MCF 10A (cell line): Measurements from ENCODE around the gene CXCR3. TPM values are rescaled to one million over a fixed set of nuclear protein-coding genes. Genes with fewer than 3 reads are reported as not detected.
"Not testable (repeated sequence)": the region's sequence is repeated elsewhere in the genome, so short reads cannot be mapped to it uniquely, and the experiment has no call there.

ENCODE experiments used
- BruUV-seq: library from RNA; stranded (reverse); fragments of 400-500 nt; replicated peaks from 2 replicates; lab custom pipeline; 2021; lab: Mats Ljungman, UMichigan
- CTCF ChIA-PET: fragments of 300-600 bp; sonication (Branson Sonifier 250); formaldehyde crosslinking; extraction: SDS; loops from one replicate; lab custom pipeline; 2021; ENCODE audit warnings: antibody characterized with exemption, inconsistent platforms; lab: Yijun Ruan, JAX
- POLR2A ChIA-PET: fragments of 300-600, 350-650 bp; sonication (Branson Sonifier 250); formaldehyde crosslinking; extraction: SDS; loops from one replicate; lab custom pipeline; 2020; ENCODE audit warnings: antibody characterized with exemption, inconsistent platforms; lab: Yijun Ruan, JAX
- DNase-seq: peaks from one replicate; pipeline ENCODE4 v3.0.0-alpha.2; 2018; ENCODE audit not compliant: unreplicated experiment
- H3K27ac Mint-ChIP-seq: one replicate; pipeline ENCODE4 v1.8.0; 2022; ENCODE audit warnings: mild to moderate bottlenecking, low read depth, mixed read lengths; ENCODE audit not compliant: unreplicated experiment
- H3K27me3 Mint-ChIP-seq: one replicate; pipeline ENCODE4 v1.8.0; 2022; ENCODE audit warnings: mixed read lengths; ENCODE audit not compliant: insufficient read depth, unreplicated experiment
- H3K36me3 Mint-ChIP-seq: one replicate; pipeline ENCODE4 v1.8.0; 2022; ENCODE audit warnings: mild to moderate bottlenecking, moderate library complexity, mixed read lengths; ENCODE audit not compliant: insufficient read depth, unreplicated experiment
- H3K4me1 Mint-ChIP-seq: one replicate; pipeline ENCODE4 v1.8.0; 2022; ENCODE audit warnings: mixed read lengths; ENCODE audit not compliant: insufficient read depth, unreplicated experiment
- H3K4me3 Mint-ChIP-seq: one replicate; pipeline ENCODE4 v1.8.0; 2022; ENCODE audit warnings: mild to moderate bottlenecking, moderate library complexity, mixed read lengths; ENCODE audit not compliant: unreplicated experiment
- H3K9me3 Mint-ChIP-seq: one replicate; pipeline ENCODE4 v1.8.0; 2022; ENCODE audit warnings: mixed read lengths; ENCODE audit not compliant: unreplicated experiment
- intact Hi-C: fragments of 100-400 bp; cut with micrococcal nuclease; formaldehyde crosslinking; loops from 2 replicates; pipeline ENCODE4 v1.14.1; 2022
- total RNA-seq: library from RNA; stranded (reverse); gene quantifications from 2 replicates; pipeline ENCODE4 v1.2.3, GENCODE V29; 2022
- TF ChIP-seq, protein P1 (sequence below): fragments of 200-600 bp; IDR thresholded peaks from one replicate; pipeline ENCODE4 v1.8.0; 2022; ENCODE audit warnings: antibody characterized with exemption, mild to moderate bottlenecking; ENCODE audit not compliant: unreplicated experiment

The CXCR3 gene
- total RNA-seq, 1 experiment from 2014 or later: not detected

DNA sequence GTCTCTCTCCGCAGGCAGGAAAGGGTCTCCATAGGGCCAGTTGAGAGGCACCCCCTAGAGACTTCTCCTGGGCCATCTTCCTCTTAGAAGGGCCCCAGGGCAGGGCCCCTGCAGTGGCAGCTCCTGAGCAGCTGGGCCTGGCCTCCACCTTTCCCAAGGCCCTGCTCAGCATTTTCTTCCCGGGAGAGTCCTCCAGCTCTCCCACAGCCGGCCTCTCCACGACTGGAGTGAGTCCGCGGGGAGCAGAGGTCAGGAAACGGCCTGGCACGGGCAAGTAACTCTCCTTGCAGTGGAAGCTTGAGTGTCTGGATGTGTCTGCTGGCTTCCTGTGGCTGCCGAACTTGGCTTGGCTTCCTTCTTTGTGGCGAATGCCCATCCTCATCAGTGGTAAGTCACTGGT, 47.4 kb upstream of the CXCR3 start:
- CTCF ChIA-PET: no interaction called here
- Mint-ChIP-seq H3K4me1 (no peaks in the 10 kb centered on the region), H3K9me3 (peaks cover 7% of the 10 kb centered on the region), H3K4me3 (no peak overlapping the region), H3K36me3 (no peaks in the 10 kb centered on the region), H3K27me3 (peaks cover 46% of the 10 kb centered on the region), H3K27ac (no peak overlapping the region)
- intact Hi-C loops: no loop called here
- no TSS peak for BruUV-seq
- TF ChIP-seq, protein P1, sequence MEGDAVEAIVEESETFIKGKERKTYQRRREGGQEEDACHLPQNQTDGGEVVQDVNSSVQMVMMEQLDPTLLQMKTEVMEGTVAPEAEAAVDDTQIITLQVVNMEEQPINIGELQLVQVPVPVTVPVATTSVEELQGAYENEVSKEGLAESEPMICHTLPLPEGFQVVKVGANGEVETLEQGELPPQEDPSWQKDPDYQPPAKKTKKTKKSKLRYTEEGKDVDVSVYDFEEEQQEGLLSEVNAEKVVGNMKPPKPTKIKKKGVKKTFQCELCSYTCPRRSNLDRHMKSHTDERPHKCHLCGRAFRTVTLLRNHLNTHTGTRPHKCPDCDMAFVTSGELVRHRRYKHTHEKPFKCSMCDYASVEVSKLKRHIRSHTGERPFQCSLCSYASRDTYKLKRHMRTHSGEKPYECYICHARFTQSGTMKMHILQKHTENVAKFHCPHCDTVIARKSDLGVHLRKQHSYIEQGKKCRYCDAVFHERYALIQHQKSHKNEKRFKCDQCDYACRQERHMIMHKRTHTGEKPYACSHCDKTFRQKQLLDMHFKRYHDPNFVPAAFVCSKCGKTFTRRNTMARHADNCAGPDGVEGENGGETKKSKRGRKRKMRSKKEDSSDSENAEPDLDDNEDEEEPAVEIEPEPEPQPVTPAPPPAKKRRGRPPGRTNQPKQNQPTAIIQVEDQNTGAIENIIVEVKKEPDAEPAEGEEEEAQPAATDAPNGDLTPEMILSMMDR: no peak
- no peak for DNase-seq
- POLR2A ChIA-PET: no interaction called here

GRCh38 chrX:71664889-71665491, 46.7 kb upstream of the CXCR3 start:
- Mint-ChIP-seq H3K4me1 (no peaks in the 10 kb centered on the region), H3K4me3 (no peak overlapping the region), H3K9me3 (peaks cover 7% of the 10 kb centered on the region), H3K27ac (no peak overlapping the region), H3K36me3 (no peaks in the 10 kb centered on the region), H3K27me3 (peaks cover 46% of the 10 kb centered on the region)
- intact Hi-C loops: no loop called here
- DNase-seq: no peak
- no TSS peak for BruUV-seq
- TF ChIP-seq, protein P1: no peak
- CTCF ChIA-PET: no interaction called here
- POLR2A ChIA-PET: no interaction called here

GRCh38 chrX:71664202-71664601, 45.9 kb upstream of the CXCR3 start:
- TF ChIP-seq, protein P1: peak; percentile 27
- CTCF ChIA-PET, H3K27ac Mint-ChIP-seq, H3K9me3 Mint-ChIP-seq, intact Hi-C loops, H3K36me3 Mint-ChIP-seq, BruUV-seq, POLR2A ChIA-PET, H3K4me1 Mint-ChIP-seq, H3K4me3 Mint-ChIP-seq: not testable (repeated sequence)
- peaks cover 38% of the 10 kb centered on the region for H3K27me3 Mint-ChIP-seq
- peak; percentile 32 for DNase-seq

- H3K27me3 Mint-ChIP-seq: peaks cover 30% of the 10 kb centered on the region
- intact Hi-C loops, H3K4me1 Mint-ChIP-seq, H3K27ac Mint-ChIP-seq, H3K36me3 Mint-ChIP-seq, CTCF ChIA-PET, POLR2A ChIA-PET, H3K9me3 Mint-ChIP-seq, H3K4me3 Mint-ChIP-seq, BruUV-seq: not testable (repeated sequence)
- peak; percentile 34 for DNase-seq
These were observed 44.9 kb upstream of the CXCR3 start for GRCh38 chrX:71663238-71663637.

GRCh38 chrX:71662654-71663053, 44.3 kb upstream of the CXCR3 start:
- H3K4me3 Mint-ChIP-seq, CTCF ChIA-PET, BruUV-seq, H3K36me3 Mint-ChIP-seq, intact Hi-C loops, H3K4me1 Mint-ChIP-seq, H3K27ac Mint-ChIP-seq, POLR2A ChIA-PET, H3K9me3 Mint-ChIP-seq, DNase-seq: not testable (repeated sequence)
- H3K27me3 Mint-ChIP-seq: peaks cover 31% of the 10 kb centered on the region
